ENCODE results near the gene PSMD13.

The PSMD13 gene

DNA sequence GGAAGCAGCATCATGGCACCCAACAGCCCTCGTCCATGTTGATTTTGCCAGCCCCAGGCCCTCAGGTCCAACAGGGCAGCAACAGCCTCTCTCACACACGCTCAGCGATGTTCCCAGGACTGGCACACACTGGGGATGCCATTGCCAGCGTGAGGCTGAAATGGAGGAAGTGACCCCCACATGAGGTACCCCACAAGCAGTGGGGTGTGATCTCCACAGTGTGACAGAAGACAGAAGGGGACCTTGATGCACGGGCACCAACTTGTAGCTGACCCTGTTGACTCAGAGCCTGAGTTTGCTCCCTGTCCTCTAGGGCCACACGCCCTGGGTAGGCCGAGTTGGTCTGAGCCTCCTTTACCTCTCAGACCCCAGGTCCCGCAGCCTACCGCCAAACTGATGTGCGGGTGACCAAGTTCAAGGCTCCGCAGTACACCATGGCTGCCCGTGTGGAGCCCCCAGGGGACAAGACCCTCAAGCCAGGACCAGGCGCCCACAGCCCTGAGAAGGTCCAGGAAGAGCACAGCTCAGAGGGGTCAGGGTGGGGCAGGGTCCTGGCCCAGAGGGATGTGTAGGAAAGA is 37.7 kb upstream of the PSMD13 start:
- TF ChIP-seq, protein P1, sequence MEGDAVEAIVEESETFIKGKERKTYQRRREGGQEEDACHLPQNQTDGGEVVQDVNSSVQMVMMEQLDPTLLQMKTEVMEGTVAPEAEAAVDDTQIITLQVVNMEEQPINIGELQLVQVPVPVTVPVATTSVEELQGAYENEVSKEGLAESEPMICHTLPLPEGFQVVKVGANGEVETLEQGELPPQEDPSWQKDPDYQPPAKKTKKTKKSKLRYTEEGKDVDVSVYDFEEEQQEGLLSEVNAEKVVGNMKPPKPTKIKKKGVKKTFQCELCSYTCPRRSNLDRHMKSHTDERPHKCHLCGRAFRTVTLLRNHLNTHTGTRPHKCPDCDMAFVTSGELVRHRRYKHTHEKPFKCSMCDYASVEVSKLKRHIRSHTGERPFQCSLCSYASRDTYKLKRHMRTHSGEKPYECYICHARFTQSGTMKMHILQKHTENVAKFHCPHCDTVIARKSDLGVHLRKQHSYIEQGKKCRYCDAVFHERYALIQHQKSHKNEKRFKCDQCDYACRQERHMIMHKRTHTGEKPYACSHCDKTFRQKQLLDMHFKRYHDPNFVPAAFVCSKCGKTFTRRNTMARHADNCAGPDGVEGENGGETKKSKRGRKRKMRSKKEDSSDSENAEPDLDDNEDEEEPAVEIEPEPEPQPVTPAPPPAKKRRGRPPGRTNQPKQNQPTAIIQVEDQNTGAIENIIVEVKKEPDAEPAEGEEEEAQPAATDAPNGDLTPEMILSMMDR (IDR thresholded peaks at IDR 0.05): no peak

DNA sequence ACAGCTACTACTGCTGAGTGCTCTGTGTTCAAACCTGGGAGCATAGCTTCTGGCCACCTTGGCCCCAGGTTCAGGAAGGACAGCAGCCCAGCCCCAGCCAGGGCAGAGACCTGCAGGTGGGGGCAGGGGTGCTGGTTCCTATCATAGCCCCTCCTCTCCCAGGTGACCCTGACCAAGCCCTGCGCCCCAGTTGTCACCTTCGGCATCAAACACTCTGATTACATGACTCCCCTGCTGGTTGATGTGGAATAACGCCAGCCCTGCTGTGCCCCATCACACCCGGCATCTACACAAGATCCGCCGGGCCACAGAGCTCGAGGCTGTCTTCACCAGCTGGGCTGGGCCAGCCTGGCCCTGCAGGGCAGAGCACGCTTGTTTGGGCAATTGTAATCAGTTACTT is 37.0 kb upstream of the PSMD13 start:
- TF ChIP-seq, protein P1 (IDR thresholded peaks at IDR 0.05): no peak

DNA sequence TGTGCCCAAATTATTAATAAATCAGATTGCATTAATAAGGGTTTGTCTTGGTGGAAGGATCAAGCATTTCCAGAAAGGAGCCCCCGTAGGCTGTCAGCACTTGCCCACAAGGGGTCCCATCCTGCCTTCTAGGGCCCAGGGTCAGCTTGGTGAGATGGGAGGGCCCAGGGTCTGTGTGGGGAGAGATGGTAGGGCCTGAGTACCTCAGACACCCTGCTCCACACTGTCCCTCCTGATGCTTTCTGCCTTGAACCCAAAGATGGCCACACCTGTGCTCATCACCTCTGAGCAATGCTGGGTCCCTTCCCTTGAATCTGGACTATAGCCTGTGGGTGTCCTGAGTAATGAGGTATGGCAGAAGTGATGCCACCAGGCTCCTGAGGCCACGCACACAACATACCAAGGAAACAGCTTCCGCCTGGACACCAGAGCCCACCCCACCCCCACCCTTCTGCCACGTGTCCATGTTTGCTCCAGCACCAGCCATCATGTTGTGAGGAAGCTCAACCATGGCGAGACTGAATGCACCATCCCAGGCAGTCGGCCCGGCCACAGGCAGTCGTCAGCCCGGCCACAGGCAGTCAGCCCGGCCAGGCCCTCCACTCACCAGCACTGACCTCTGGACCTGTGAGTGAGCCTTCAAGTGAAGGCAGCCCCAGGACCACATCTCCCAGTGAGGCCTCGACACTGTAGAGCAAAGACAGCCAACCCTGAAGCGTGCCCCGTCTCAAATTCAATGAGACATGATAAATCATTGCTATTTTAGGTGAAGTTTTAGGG is 36.4 kb upstream of the PSMD13 start:
- TF ChIP-seq, protein P1 (IDR thresholded peaks at IDR 0.05): no peak

DNA sequence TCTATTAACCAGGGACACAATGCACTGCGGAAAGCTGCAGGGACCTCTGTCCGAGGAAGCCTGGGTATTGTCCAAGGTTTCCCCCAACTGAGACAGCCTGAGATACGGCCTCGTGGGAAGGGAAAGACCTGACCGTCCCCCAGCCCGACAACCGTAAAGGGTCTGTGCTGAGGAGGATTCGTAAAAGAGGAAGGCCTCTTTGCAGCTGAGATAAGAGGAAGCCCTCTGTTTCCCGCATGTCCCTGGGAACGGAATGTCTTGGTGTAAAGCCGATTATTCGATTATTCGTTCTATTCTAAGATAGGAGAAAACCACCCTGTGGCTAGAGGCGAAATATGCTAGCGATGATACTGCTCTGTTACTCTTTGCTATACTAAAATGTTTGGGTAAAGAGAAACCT is 34.8 kb upstream of the PSMD13 start:
- TF ChIP-seq, protein P1 (IDR thresholded peaks at IDR 0.05): no peak

DNA sequence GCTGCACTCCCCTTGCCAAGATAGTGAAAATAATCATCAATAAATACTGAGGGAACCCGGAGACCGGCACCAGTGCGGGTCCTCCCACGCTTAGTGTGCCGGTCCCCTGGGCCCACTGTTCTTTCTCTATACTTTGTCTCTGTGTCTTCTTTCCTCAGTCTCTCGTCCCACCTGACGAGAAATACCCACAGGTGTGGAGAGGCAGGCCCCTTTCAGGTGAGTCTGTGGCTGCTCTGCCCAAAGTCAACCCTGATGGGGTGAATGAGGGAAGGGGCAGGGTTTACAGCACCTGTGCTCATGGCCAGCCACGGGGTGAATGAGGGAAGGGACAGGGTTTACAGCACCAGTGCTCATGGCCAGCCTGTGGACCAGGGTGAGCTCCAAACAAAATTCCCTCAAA is 34.3 kb upstream of the PSMD13 start:
- TF ChIP-seq, protein P1 (IDR thresholded peaks at IDR 0.05): no peak

DNA sequence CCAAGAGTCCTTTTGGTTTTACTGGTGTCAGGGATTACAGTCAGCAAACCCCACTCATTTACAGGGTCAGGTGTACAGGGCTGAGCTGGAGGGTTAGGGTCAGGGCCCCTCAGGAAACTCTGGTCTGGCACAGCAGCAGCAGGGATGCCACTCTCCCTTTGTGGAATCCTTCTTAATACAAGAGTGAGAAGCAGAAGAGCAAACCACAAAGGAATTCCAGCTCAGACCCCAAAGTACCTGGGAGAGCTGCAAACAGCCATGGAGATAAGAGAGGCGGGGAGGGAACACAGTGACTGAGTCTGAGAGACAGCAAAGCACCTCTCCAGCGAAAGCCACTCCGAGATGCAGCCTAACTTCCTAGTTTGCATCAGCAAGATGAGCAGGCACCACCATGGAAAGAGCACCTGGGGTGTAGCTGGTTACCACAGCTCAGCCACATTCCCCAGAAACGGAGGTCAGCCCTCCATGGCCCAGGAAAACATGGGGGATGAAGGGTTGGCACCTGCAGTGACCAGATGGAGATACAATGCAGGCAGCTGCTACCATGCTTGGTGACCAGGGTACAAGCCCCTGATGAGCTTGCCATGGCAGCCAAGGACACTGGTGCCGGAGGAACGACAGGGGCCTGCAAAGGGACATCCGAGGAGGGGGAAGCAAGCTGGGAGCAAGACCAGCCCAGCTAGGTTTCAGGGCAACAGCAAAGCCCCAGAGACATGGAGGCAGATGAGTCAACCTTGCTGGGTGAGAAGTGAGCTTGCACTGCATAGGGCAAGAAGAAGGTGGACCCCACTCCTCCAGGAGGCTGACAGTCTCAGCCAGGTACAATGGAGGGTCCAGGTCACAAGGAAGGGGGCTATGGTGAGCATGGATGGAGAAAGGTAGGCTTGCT is 33.5 kb upstream of the PSMD13 start:
- TF ChIP-seq, protein P1 (IDR thresholded peaks at IDR 0.05): no peak

DNA sequence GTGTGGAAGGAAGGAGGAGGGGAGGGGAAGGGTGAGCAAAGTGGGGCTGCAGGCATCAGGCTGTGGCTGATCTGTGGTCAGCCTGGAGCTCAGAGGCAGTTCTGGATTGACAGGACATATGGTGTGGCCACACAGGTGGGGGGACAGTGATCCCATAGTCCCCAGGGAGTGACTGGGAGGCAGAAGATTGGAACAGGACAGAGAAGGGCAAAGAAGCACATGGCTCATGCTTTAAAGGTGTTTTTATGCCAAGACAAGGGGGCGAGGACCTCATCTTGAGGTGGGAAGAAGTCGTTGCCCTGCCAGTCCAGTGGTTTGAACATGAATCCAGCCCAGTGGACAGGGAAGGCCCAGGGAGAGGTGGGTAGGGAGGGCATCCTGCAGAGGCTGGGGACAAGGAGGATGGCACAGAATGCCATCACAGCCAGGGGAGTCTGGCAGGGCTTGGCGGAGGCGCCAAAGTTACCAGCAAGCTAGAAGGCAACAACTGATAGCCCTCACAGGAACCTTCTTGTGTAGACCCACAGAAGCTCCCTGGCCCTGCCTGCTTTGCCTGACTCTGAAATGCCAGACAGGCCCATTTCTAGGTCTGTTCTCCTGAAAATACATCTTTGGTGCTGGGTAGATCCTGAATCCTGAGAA is 32.7 kb upstream of the PSMD13 start:
- TF ChIP-seq, protein P1 (IDR thresholded peaks at IDR 0.05): no peak
